Hepatic stellate cell (primary cell): ENCODE measurements around the gene DCAF8.

Experiments
- DNase-seq: peaks from one replicate; pipeline ENCODE4 v3.0.0; 2011; ENCODE audit warnings: low spot score

DCAF8 gene

DNA sequence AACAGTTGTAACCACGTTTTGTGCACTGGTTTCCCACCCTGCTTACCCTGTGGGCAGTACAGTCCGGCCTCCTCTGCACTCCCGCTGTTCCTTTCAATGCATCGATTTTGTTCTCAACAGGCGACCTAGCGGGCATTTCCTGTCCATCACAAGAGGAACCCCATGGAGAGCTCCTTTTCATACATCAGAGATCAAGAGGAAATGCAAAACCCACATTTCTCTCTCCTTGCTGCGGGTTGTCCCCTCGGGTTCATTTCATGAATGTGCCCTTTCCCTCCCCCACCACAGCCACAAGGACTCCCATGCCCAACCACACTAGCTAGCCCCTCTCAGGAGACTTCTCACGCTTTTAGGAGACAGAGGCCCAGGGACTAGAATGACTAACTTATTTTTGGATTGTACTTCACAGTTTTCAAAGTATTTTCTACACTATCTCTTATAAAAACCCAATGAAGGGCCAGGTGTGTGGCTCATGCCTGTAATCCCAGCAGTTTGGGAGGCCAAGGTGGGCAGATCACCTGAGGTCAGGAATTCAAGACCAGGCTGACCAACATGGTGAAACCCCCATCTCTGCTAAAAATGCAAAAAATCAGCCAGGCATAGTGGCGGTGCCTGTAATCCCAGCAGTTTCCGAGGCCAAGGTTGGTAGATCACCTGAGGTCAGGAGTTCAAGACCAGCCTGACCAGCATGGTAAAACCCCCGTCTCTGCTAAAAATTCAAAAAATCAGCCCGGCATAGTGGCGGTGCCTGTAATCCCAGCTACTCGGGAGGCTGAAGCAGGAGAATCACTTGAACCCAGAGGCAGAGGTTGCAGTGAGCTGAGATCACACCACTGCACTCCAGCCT is 92.6 kb downstream of the DCAF8 start:
- no peak for DNase-seq

DNA sequence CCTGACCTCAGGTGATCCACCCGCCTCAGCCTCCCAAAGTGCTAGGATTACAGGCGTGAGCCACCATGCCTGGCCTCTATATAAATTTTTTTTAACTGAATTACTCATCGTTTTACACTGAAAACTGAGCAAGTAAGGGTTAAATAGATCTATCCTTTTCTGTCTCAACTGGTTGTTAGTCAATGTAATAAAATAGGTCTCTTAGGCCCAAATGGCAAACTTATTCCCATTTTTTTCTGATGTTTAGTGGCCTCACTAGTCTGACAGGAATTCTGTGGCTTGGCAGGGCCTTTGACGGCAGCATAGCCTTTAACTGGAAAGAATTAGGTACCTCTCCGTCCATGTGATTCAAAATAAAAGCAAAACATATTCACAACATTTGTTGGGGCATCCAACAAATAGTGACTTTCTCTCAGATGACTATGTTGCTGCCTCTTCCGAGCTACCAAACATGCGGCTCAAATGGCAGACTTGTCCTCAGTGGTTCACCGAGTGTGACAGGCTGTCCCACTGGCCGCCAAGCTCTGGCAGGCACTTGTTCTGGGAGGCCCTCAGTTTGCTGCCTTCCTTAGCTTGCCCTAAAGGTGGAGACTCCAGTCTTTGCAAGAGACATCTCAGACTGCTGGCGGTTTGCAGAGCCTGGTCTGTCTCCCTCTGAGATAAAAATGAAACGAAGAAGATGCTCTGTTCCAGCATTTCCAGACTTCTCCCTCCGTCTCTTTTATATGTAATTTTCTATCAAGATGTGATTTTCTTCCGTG is 93.6 kb downstream of the DCAF8 start:
- DNase-seq, result no peak

DNA sequence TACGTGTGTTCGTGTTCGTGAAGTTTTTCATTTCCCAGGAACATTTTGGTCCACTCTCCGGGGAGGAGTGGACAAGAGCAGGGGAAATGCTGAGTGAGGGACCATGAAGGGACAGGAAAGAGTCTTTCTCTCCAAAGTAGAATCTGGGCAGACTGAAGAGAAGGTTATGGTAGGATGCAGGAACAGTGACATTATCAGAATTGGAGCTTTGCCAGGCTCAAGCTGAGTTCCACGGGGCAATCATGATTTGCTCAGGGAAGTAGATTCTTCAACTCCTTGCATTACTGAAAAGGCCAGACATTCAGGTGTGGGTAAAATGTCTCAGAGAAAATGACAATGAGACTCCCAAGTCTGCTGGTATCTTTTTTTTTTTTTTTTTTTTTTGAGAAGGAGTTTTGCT is 94.3 kb downstream of the DCAF8 start:
- no peak for DNase-seq

DNA sequence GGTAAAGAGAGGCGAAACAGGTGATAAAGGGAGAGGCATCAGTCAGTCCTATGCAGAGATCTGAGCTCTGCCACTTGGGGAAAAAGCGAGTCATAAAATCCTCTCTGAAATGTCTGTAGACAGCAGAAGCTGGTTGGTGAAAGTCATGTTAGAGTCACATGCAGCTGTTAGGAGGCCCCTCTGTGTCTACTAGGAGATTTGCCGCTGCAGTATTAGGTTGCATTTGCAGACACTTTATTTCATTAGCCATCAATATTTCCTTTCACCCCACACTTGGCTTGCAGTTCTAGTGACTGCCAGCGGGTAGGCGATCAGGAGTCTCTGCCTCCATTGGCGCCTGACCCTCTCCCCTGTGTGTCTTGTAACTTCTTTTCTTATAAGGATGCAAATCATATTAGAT is 94.8 kb downstream of the DCAF8 start:
- no peak for DNase-seq

DNA sequence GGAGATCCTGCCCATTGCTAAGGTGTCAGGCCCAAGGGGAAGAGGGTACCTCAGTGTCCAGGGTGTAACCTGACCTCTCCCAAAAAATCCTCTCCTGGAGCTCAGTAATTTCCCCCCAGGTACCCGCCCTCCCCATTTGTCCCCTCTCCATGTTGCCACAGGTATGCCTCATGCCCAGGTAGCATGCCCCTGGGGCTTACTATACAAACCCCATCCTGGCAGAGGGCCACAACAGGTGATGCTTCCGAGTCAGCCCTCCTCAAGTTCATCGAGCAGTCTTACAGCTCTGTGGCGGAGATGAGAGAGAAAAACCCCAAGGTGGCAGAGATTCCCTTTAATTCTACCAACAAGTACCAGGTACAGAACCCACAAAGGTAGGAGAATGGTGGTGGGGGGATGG is 95.3 kb downstream of the DCAF8 start:
- no peak for DNase-seq

DNA sequence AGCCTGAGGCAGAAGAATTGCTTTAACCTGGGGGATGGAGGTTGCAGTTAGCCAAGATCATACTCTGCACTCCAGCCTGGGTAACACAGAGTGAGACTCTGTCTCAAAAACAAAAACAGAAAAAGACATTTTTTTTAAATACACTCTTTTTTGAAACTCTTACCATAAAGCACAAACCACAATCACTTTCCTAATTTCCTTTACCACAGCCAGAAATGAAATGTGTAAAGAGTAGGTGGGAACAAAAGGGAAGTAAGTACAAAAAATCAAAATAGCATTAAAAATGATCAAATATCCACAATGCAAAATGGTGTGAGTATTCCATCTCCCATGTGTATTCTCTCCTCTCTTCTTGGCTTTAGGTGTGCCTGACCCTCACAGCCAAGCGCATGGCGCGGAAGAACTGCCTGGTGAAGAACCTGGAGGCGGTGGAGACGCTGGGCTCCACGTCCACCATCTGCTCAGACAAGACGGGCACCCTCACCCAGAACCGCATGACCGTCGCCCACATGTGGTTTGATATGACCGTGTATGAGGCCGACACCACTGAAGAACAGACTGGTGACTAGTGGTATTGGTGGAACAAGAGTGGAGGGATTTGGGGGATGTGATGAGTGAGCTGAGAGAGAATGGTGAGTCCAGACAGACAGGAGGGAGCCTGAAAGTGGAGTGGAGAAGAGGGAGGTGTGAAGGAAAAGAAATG is 96.0 kb downstream of the DCAF8 start:
- no peak for DNase-seq
